ENCODE data around the gene ORM1.
"Not testable (repeated sequence)": the region's sequence is repeated elsewhere in the genome, so short reads cannot be mapped to it uniquely, and the experiment has no call there.

Gene ORM1

DNA sequence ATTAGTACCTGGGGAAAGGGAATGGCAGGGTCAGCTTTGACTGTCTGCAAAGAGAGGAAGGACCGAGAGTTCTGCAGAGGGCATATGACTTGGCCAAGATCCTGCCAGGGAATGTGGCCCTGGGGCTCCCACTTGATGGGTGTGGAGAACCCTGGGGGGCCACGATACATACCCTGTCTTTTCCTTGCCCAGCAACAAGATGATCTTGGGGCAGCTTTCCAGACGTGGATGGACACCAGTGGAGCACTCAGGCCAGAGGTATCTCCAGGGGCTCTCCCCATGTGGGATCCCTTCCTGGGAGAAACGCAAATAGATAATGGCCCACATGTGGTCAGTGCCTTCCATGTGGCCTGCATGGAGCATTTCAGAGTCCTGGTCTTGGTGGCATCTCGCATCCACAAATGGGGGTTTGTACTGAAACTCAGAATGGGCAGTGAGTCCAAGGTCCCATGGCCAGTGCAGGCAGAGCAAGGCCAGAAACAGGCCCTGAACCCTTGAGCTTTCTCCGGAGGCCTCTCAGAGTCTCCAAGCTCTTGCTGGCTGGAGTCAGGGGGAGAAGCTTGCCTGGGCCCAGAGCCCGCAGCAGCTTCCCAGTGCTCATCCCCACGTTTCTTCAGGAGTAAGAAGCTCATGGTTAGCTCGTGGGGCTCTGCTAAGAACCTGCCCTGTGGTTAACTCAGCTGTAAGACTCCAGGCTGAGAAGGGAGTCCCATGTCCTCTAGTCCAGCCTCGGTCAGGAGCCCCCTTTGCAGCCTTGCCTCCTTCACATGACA lies 18.3 kb upstream of the ORM1 start:
- in situ Hi-C loops (cut with HindIII; ENCODE audit: low sequenced_read_pairs) = no loop called here

DNA sequence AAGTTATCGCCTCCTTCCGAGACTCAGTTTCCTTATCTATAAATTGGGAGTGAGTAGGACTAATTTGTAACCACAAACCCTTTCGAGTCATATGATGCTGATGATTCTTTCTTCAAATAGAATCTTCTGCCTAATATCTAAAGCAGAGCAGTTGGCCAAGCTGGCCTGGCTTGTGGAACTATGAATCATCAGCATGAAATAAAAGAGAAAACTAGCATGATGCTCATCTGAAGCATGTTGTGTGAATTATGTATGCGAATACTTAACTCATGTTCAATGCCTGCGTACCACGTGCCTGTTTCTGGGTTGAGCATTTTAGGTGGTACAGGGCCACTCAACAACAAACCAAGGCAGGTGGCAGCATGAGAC lies 15.0 kb upstream of the ORM1 start:
- in situ Hi-C loops (cut with HindIII; ENCODE audit: low sequenced_read_pairs) = no loop called here

GRCh38 chr9:114308361-114308950 lies 14.4 kb upstream of the ORM1 start:
- in situ Hi-C loops (cut with HindIII; ENCODE audit: low sequenced_read_pairs) = no loop called here

DNA sequence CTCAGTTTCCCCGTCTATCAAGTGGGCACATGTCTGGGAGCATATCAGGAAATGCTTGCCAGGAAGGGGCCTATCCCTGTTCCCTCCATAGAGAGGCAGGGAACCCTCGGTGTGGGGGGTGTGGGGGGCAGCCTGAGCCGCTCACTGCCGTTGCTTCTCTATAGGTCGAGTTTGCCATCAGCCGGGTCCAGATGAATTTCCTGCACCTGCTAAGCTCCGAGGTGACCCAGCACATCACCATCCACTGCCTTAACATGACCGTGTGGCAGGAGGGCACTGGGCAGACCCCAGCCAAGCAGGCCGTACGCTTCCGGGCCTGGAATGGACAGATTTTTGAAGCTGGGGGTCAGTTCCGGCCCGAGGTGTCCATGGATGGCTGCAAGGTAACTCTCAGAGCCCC lies 13.8 kb upstream of the ORM1 start:
- in situ Hi-C loops (cut with HindIII; ENCODE audit: low sequenced_read_pairs) = no loop called here

- in situ Hi-C loops (cut with HindIII; ENCODE audit: low sequenced_read_pairs) = no loop called here
Observed at GRCh38 chr9:114310471-114311450, 12.1 kb upstream of the ORM1 start.

- in situ Hi-C loops (cut with HindIII; ENCODE audit: low sequenced_read_pairs) = no loop called here
Observed at GRCh38 chr9:114311571-114312512, 11.1 kb upstream of the ORM1 start.

- in situ Hi-C loops (cut with HindIII; ENCODE audit: low sequenced_read_pairs) = no loop called here
Observed at GRCh38 chr9:114312513-114312875, 10.4 kb upstream of the ORM1 start.

GRCh38 chr9:114313186-114313585 lies 9.7 kb upstream of the ORM1 start:
- in situ Hi-C loops (cut with HindIII; ENCODE audit: low sequenced_read_pairs) = no loop called here

- in situ Hi-C loops (cut with HindIII; ENCODE audit: low sequenced_read_pairs) = no loop called here
Observed at GRCh38 chr9:114314256-114314867, 8.5 kb upstream of the ORM1 start.

- in situ Hi-C loops (cut with HindIII; ENCODE audit: low sequenced_read_pairs) = no loop called here
Observed at GRCh38 chr9:114314881-114315722, 7.8 kb upstream of the ORM1 start.

- in situ Hi-C loops (cut with HindIII; ENCODE audit: low sequenced_read_pairs) = no loop called here
Observed at GRCh38 chr9:114315723-114316363, 7.1 kb upstream of the ORM1 start.

DNA sequence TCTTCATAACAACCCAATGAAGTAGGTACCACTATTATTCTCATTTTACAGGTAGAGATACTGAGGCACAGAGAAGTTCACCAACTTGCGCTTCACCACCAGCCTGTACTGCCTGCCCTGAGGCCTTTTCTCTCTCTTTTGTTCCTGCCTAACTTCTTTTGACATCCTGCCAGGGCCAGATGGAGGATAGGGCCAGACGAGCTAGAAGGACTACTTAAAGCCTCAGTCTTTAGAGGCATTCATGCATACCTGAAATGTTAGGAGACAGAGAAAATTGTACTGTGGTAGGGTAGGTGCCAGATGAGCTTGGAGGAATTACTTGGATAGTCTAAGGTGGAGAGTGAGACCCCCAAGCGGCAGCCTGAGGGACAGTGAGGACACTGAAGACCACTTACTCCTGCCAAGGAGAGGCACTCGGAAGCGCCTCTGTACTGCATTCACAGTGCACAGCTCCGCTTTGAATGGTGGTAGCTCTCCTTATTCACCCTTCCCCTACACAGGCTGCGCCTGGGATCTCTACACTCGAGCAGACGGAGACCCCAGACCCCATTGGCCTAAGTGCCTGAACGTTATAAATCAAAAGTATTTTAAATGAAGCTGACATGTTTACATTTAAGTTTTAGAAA lies 6.2 kb upstream of the ORM1 start:
- in situ Hi-C loops (cut with HindIII; ENCODE audit: low sequenced_read_pairs) = no loop called here

DNA sequence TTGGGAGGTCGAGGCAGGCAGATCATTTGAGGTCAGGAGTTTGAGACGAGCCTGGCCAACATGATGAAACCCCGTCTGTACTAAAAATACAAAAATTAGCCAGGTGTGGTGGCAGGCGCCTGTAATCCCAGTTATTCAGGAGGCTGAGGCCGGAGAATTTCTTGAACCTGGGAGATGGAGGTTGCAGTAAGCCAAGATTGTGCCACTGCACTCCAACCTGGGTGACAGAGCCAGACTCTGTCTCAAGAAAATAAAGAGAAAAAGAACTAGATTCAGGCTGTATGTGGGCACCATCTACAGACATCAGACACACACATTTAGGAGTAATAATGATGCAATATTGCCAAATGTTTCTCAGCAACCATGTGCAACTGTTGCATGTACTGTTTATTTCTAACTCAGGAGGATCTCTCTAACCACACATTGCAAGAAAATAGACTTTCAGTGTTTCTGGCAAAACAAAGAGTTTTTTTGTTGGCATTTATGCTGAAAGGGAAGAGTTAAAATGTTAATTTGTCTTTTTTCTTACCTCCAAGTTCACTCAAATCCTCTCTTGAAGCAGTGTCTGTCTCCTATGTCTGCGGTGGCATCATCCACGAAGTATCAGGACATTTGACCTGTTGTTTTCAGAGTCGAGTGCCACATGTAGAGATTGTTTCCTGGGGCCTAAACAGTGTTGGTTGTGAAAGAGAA lies 5.1 kb upstream of the ORM1 start:
- in situ Hi-C loops (cut with HindIII; ENCODE audit: low sequenced_read_pairs) = no loop called here

DNA sequence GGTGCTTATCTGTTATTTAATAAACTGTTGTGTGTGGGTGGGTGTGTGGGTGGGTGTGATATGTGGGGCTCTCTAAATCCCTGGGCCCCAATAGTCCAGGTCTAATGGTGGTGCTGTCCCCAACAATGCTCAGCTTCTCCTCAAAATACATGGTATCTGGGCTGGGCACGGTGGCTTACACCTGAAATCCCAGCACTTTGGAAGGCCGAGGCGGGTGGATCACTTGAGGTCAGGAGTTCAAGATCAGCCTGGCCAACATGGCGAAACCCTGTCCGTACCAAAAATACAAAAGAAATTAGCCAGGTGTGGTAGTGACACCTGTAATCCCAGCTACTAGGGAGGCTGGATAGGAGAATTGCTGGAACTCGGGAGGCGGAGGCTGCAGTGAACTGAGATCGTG lies 4.5 kb upstream of the ORM1 start:
- in situ Hi-C loops (cut with HindIII; ENCODE audit: low sequenced_read_pairs) = no loop called here

DNA sequence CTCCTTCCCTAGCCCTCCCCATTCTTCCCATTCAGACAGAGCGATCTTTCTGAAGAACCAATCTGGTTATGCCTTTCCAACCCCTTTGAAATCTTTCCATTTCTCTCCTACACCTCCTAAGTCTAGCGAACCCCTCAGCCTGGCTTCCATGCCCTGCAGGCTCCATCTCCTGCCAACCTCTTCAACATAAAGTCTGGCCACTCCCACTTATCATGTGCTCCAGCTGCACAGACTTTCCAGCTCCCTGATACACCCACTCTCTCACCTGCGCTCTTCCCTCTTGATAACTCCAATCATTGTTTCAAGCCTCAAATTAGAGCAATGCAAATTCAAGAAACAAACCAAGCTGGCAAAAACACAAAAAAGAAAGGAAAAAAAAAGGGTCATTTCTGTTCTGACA lies 3.8 kb upstream of the ORM1 start:
- in situ Hi-C loops (cut with HindIII; ENCODE audit: low sequenced_read_pairs) = no loop called here

GRCh38 chr9:114320710-114321109 lies 2.2 kb upstream of the ORM1 start:
- in situ Hi-C loops (cut with HindIII; ENCODE audit: low sequenced_read_pairs) = not testable (repeated sequence)

DNA sequence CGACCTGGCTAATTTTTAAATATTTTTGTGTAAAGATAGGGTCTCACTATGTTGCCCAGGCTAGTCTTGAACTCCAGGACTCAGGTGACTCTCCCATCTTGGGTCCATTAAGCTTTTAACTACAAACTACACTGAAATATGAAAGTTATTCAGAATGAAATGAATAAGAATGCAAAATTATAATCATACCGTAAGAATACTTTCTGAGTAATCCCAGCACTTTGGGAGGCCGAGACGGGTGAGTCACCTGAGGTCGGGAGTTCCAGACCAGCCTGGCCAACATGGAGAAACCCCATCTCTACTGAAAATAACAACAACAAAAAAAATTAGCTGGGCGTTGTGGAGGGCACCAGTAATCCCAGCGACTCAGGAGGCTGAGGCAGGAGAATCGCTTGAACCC lies 1.1 kb upstream of the ORM1 start:
- in situ Hi-C loops (cut with HindIII; ENCODE audit: low sequenced_read_pairs) = no loop called here

All from endothelial cell of hepatic sinusoid (primary cell).